DMS114 treated with DMSO at 0.1 percent for 48 hours (cell line): ENCODE results near the gene TMEM163.
"Not testable (repeated sequence)": the region's sequence is repeated elsewhere in the genome, so short reads cannot be mapped to it uniquely, and the experiment has no call there.

ENCODE experiments used
- DNase-seq: peaks from one replicate; lab custom pipeline; 2025; ENCODE audit not compliant: unreplicated experiment; lab: John Stamatoyannopoulos, UW

TMEM163 gene

DNA sequence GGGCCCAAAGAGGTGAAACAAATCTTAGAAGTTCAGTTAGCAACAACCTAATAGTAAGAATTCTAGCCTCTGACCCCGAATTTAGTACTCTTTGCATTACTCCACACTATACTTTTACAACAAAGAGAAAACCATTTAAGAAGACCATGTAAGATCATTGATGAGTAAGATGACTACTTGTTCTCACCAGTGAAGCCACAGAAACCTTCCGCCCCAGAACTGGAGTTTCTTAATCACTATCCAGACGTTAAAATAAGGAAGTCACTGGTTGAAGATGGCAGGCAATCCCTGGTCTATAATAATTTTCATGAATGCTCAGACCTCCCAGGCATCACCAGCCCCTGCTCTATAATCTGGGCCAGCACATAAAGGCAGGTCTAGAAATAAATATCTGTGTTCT, 95.0 kb downstream of the TMEM163 start:
- no peak for DNase-seq

DNA sequence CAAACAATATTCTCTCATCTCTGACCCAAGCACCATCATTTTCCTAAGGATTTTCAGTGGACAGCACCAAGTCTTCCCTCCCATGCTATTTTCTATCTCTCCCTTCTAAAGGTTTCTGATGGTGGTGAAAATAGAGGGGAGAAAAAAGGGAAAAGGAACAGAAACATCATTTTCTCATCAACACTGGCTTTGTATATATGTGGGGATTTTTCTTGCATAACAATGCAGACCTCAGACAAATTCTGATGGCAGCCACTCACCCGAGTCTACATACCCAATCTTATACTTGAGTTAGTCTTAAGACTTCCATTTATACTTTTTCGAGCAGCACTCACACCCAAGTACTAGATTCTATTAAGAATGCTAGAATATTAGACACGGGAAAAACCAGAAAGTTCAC, 95.8 kb downstream of the TMEM163 start:
- DNase-seq = no peak

DNA sequence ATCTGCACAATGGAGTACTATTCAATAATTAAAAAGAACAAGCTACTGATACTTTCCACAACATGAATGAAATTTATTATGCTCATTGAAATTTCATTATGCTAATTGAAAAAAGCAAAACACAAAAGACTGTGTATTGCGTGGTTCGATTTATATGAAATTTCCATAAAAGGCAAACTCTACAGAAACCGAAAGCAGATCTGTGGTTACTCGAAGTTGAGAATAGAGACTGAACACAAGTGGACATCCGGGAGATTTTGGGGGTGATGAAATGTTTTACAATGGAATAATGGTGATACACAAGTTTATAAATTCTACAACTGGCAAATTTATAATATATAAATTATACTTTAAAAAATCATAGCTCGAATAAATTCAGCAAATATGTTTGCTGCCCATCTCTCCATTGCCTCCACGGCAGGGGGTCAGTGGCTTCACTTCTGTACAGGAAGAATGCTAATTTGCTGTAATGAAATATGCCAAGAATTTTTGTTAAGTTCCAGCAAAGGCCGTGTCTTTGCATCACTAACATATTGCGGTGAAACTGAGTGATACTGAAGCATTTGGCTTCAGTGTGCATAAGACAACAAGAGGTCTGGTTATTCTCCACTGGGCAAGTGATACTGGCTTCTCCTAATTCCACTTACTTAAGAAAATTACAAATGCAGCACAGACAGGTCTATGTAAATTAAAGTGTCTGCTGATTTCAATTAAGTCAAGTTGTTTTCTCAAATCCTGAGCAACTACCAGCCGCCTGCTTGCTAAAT, 96.7 kb downstream of the TMEM163 start:
- DNase-seq = no peak

DNA sequence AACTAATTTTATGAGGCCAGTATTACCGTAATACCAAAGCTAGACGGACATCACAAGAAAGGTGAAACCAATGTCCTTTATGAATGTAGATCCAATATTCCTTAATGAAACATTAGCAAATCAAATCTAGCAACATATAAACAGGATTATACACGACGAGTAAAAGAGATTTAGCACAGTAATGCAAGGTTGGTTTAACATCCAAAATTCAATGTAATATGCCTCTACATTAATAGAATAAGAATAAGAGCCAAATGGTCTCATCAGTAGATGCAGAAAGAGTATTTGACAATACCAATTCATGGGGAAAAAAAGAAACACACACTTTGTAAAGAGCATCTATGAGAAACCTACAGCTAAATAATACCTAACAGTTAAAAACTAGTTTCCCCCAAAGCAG, 99.5 kb downstream of the TMEM163 start:
- DNase-seq = no peak

DNA sequence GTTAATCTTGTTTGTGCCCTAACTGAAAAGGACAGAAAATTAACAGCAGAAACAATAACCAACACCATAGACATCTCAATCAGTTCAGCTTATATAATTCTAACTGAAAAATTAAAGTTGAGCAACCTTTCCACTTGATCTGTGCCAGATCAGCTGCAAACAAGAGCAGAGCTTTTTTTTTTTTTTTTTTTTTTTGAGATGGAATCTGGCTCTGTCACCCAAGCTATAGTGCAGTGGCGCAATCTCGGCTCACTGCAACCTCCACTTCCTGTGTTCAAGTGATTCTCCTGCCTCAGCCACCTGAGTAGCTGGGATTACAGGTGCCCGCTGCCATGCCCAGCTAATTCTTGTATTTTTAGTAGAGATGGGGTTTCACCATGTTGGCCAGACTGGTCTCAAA, 103.3 kb downstream of the TMEM163 start:
- not testable (repeated sequence) for DNase-seq

DNA sequence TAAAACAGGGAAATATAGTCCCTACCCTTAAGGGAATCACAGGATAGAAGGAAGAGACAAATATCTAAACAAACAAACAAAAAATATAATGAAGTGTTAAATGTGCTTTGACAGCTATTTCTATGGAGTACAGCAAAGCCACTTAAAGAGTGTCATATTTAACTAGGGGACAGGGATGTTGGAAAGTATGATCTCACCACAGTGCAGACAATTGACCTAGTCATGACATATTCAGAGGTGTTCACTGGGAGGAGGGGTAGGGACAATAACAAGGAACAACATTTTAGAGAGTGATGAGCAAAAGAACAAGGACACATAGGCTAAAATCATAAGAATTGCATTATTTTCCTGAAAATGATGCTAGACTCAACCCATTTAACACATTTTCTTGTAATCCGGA, 107.5 kb downstream of the TMEM163 start:
- no peak for DNase-seq

DNA sequence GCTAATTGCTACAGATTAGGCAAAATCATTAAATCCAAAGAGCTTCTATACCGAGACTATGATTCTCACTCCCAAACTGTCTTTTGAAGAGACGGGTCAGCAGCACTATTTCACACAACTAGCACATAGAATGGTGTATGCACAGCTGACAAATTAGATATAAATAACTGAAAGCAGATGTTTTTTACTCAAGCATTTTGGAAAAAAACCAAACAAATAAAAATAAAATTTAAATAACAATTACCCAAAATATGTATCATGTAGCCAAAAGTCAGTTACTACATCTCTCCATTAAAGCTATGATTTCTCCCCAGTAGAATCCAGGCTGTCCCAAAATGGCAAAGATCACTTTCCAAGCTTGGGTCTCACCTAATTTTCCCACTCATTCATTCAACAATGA, 107.9 kb downstream of the TMEM163 start:
- no peak for DNase-seq

DNA sequence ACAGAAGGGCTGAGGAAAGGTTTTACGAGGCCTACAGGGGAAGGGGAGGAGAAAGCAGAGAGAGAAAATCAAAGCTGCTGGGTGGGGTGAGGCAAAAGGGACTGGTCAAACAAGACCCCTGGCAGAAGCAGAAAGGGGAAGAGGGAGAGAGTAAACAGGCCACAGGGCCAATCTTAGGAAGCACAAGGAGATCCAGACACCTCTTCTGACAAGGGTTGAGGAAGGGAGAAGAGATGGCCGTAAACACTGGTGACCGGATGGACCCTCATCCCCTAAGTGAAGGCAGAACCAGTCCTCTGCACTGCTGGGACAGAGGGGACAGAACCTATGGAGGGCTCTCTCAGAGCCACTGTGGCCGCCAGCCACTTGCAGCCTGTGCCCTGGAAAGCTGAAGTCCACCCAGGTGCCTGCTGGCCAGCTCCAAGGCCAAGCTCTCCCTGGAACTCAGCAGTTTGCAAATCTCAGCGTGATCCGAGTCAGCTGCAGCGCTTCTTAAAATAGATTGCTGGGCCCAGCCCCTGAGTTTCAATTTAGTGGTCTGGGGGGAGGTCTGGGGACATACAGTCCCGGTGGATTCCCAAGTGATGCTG, 108.8 kb downstream of the TMEM163 start:
- no peak for DNase-seq

DNA sequence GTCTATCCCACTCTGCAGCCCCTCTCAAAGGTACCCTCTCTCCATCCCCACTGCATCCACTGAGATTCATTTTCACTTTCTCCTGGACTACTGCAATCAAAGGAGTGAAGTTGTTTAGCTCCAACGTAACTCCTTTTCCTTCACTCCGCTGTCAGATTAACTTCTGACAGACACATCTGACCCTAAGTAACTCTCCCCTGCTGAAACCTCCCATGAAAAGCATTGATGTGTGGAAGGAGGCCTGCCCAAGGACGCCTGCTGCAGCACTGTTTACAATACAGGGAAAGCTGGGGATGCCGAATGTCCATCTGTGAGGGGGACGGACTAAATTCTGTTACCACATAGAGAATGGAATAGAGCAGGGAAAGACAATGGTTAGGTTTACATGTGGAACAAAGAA, 114.8 kb downstream of the TMEM163 start:
- DNase-seq = no peak

DNA sequence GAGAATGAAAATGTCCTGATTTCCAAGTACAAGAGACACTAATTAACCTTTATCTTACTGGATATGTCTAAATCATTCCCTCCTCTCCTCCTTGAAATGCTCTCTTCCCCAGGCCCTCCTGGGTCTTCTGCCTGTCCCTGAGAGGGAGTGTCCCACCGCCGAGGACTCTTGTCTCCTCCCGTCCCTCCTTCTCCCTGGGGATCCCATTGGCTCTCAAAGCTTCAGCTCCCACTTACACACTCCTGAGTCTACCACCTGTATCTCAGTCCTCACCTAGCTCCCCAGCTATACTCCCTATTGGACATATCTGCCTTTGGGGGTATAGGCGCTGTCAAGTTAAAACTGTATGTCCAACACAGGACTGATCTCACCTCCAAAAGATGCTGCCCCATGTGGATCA, 116.1 kb downstream of the TMEM163 start:
- no peak for DNase-seq

DNA sequence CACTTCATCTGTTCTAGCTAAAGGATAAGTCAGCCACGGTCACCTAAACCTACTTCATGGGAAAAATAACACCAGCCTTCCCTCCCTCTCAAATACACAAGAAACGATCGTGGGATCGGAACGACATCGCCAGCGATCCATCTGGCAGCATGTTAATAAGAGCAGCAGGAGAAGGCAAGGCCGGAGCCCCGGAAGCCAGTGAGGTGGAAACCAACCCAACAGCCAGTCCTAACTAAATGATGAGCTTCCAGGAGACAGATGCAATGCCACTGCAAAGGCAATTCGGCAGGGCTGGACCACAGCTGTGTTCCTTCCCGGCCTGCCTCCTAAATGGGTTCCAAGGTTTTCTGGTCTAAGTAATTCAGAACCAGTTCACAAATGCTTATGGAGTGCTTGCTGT, 117.5 kb downstream of the TMEM163 start:
- no peak for DNase-seq

DNA sequence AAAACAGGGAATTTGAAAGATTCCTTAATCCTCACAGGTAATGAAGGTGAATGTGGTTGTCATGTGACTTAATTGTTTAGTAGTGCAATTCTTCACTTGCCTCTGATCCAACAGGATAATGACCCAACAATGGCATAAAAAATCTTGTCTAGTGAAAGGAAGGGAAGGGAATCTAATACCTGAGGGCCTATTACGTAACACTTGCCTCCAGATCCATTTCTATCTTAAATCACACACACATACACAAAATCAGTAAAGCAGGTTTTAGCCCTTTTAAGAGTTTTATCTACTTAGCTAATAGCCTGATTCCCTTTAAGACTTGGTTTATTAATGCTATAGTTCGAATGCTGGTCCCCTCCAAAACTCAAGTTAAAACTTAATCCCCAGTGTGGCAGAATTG, 118.6 kb downstream of the TMEM163 start:
- no peak for DNase-seq

DNA sequence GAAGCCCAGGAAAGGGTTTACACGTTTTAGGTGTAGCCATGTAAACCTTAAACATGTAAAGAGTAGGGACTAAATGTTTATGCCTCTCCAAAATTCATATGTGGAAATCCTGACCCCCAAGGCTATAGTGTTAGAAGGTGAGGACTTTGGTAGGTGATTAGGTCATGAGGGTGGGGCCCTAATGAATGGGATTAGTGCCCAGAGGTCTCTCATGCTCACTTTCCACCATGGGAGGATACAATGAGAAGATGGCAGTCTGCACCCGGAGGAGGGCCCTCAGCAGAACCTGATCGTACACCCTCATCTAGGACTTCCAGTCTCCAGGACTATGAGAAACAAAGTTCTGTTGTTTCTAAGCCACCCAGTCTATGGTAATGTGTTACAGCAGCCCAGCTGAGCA, 119.6 kb downstream of the TMEM163 start:
- no peak for DNase-seq

DNA sequence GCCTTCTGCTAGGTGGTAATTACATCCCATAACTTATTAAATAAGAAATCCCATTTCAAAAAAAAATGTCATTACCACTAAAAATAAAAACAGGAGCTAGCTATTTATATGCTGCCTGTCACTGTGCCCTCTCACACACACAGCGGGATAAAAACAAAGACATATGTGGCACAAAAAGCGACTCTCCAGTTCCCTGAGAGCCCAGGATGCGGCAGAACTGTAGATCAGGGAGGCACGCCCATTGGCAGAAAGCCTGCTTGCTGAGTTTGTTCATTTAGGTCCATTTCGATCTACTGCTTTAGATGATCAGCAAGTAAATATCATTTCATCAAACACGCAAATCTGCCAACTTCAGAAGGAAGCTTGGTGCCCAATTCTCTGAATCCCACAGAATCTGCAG, 124.4 kb downstream of the TMEM163 start:
- DNase-seq = no peak

DNA sequence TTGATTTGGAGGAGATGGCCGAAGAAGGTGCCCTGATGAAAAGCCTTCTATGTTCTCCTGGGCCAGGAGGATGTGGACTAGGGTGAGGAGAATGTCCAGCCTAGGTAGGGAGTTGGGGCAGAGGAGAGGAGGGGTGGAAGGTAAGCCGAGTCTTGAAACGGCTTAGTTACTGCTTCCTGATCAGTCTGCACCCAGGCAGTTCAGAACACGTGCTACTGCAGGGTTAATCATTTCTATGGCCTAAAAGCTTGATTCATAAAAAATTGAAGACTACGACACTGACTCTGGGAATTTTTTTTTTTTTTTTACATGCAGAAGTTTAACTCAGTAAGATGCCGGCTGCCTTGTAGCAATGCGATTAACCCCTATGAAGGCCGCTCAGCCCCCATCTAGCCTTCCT, 125.3 kb downstream of the TMEM163 start:
- no peak for DNase-seq

DNA sequence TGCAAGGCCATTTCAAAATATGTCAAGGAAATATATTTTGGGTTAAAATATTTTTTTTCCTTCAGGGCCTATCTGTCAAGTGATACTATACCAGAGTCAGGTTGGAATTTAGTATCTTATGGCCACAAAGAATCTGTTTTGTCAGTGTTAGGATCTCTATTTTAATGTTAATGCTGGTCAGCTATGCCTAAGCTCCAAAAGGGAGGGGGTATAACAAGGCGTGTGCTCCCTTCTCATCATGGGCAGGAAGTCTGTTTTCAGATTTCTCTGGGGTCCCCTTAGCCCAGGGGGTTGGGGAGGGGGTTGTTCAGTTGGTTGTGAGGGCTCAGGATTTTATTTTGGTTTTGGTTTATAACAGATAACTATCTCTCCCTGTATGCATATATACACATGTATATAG, 126.4 kb downstream of the TMEM163 start:
- no peak for DNase-seq

DNA sequence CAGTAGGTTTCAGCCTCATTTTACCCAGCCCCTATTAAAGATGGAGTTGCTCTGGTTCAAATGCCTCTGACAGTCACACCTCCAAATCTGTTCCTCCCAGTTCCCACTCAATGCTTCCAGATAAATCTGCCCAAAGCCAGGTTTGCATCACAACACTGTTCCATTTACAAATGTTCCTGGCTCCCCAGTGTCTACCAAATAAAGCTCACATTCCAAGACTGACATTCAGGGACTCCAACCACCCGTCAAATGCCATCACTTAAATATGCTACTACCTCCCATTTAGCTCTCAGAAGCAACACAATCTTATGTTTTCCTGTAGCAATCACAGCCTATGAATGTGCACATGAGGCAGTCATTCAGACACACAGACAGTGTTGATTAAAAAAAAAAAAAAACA, 127.3 kb downstream of the TMEM163 start:
- no peak for DNase-seq

DNA sequence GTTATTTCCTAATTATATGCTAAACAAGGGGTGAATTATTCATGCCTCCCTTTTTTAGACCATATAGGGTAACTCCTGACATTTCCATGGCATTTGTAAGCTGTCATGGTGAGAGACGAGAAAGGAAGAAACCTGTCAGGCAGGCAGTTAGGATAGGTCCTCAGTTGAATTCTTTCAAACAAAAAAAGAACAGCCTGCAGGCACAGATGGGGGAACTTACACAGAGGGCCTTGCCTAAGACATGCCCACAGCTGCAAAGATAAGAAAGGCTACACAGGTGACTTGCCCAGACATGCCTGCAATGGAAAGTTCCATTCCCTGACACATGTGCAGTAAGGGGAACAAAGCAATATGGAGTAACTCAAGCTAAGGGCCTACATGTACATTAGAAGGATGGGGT, 128.1 kb downstream of the TMEM163 start:
- DNase-seq = no peak

DNA sequence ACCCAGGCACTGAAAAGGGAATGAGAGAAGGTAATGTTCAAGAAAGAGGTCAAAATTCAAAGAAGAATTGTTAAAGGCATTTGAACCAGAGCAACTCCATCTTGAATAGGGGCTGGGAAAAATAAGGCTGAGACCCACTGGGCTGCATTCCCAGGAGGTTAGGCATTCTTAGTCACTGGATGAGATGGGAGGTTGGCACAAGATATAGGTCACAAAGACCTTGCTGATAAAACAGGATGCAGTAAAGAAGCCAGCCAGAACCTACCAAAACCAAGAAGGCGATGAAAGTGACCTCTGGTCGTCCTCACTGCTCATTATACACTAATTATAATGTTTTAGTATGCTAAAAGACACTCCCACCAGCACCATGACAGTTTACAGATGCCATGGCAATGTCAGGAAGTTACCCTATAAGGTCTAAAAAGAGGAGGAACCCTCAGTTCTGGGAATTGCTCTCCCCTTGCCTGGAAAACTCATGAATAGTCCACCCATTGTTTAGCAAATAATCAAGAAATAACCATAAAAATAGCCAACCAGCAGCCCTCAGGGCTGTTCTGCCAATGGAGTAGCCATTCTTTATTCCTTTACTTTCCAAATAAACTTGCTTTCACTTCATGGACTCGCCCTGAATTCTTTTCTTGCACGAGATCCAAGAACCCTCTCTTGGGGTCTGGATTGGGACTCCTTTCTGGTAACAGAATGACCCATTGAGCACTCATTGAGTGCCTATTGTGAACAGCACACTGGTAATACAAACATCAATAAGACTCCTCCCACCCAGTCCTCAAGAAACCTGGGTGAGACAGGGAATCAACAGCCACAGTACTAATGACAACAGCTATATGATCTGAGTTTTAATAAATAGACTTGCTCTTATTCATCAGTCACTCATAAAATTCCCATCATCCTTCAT, 129.4 kb downstream of the TMEM163 start:
- DNase-seq = not testable (repeated sequence)

DNA sequence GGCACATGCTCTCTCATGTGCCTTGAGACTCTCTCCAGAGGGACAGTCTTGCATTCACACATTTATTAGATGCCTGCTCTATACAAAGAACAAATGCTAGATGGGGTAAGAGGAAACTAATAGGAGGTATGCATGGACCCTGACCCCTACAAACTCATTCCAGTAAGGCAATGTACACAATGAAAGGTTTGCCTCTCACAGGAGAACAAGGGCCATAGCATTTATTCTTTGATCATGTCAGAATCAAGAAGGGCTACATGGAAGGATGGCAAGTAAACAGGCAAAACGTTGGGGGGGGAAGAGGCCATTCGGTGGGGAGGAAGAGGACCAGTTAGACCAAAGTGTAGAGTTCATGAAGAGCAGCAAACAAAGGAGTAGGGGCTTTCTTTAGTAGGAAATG, 130.2 kb downstream of the TMEM163 start:
- no peak for DNase-seq

DNA sequence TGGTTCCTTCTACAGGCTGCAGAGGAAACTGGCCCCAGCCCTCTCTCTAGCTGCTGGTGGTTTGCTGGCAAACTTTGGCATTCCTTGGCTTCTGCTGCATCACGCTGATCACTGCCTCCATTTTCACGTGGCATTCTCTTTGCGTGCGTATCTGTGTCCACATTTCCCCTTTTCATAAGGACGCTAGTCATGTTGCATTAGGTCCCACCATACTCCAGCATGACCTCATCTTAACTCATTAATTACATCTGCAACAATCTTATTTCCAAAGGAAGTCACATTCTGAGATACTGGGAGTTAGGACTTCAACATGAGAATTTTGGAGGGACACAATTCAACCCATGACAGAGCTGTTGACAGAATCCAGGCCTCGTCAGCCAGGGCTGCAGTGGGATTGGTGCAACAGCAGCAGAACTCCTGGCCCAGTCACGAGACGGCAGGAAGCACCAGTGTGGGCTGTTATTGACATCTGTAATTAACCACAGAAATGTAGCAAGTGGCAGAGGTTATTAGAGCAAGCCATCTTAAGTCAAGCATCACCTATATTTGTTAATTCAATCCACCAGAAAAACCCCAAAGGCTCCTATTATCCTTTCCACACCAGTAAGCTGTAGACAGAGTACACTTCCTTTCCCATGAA, 132.4 kb downstream of the TMEM163 start:
- DNase-seq = no peak
